Mucosa of descending colon (tissue), 3 donors: ENCODE data around the gene CENPX. TPM values are rescaled to one million over a fixed set of nuclear protein-coding genes. Genes with fewer than 3 reads are reported as not detected.

Experiments
- ATAC-seq: fragments of 200-7000 bp; cut with Tn5 transposase; one replicate; pipeline ENCODE4 v1.9.1; 2020; ENCODE audit warnings: mild to moderate bottlenecking, moderate library complexity
- DNase-seq, 3 donors: peaks; one replicate each; pipeline ENCODE4 v3.0.0-alpha.2; 2020
- H3K36me3 ChIP-seq: fragments of 200-600 bp; one replicate; pipeline ENCODE4 v1.8.0; 2021; ENCODE audit warnings: low read depth, mild to moderate bottlenecking
- H3K4me1 ChIP-seq: fragments of 200-600 bp; one replicate; pipeline ENCODE4 v1.8.0; 2021; ENCODE audit warnings: low read depth, mild to moderate bottlenecking
- H3K4me3 ChIP-seq: fragments of 200-600 bp; one replicate; pipeline ENCODE4 v1.8.0; 2021; ENCODE audit warnings: mild to moderate bottlenecking
- H3K9me3 ChIP-seq: fragments of 200-600 bp; one replicate; pipeline ENCODE4 v1.8.0; 2021; ENCODE audit warnings: mild to moderate bottlenecking
- CTCF ChIP-seq: fragments of 200-600 bp; IDR thresholded peaks from one replicate; pipeline ENCODE4 v1.8.0; 2022; ENCODE audit warnings: antibody characterized with exemption, mild to moderate bottlenecking
- intact Hi-C, 2 donors: fragments of 100-400 bp; cut with DNase I in 1 of 2; cut with micrococcal nuclease in 1 of 2; formaldehyde crosslinking; loops; one replicate each; pipeline versions ENCODE4 v1.11.0 to v1.11.1; 2022; cut with DNase I, micrococcal nuclease
- long read RNA-seq, 2 donors: library from polyadenylated mRNA; unstranded; transcript quantifications; one replicate each; pipeline ENCODE4 v2.0.0, GENCODE V29; 2019 to 2021
- total RNA-seq, 3 donors: library from RNA; stranded (reverse); fragmentation: NEBNext Ultra II Directional in 2 of 3; extraction: Animal tissue kit (Norgen Biotek cat#: 25700) in 2 of 3; gene quantifications; one replicate each; pipeline versions ENCODE4 v1.2.1 to v1.2.4, GENCODE V29; 2021 to 2023
- donor health status: DM: no; HTN: no; CAD: no; lungs with moderate emphysema.
- donor health status: DM: no; HTN: no; CAD: no.
- donor health status: DM: no; HTN: yes; CAD: no.

The CENPX gene
- total RNA-seq = 100 to 1,000 TPM in 1 of 3 donors, 10 to 100 TPM in 2; 76.3 to 114 (median 81.3) TPM
- long read RNA-seq, donor 1, transcript CENPX-201 (4 exons, 751 nt) = major isoform, 41 of 89 reads
- long read RNA-seq, donor 1, transcript CENPX-202 (5 exons, 805 nt) = minor isoform, 28 of 89 reads
- long read RNA-seq, donor 1, partial matches to known transcripts = 4 of 89 reads
- long read RNA-seq, donor 1, other reads (novel, unspliced or antisense) = 7 of 89 reads
- long read RNA-seq, donor 2, transcript CENPX-208 (5 exons, 799 nt) = minor isoform, 5 of 176 reads
- long read RNA-seq, donor 2, transcript CENPX-202 (5 exons, 805 nt) = major isoform, 95 of 176 reads
- long read RNA-seq, donor 2, transcript CENPX-201 (4 exons, 751 nt) = minor isoform, 27 of 176 reads
- long read RNA-seq, donor 2, transcript CENPX-210 (5 exons, 730 nt) = minor isoform, 15 of 176 reads
- long read RNA-seq, donor 2, partial matches to known transcripts = 15 of 176 reads
- long read RNA-seq, donor 2, other reads (novel, unspliced or antisense) = 14 of 176 reads

- Histone ChIP-seq H3K4me1 (peaks cover 26% of the 10 kb centered on the region), H3K9me3 (no peaks in the 10 kb centered on the region), H3K36me3 (no peaks in the 10 kb centered on the region), H3K4me3 (peak within 1 kb of the TSS; percentile 92)
- no peak for DNase-seq
- TF ChIP-seq CTCF = no peak
- ATAC-seq = no peak
- intact Hi-C loops = no loop called here
These were observed at the start of gene CENPX for GRCh38 chr17:82022310-82022980. CENPX (minus strand) TSS chr17:82022878; CDS start chr17:82022861, 17 bp downstream.

DNA sequence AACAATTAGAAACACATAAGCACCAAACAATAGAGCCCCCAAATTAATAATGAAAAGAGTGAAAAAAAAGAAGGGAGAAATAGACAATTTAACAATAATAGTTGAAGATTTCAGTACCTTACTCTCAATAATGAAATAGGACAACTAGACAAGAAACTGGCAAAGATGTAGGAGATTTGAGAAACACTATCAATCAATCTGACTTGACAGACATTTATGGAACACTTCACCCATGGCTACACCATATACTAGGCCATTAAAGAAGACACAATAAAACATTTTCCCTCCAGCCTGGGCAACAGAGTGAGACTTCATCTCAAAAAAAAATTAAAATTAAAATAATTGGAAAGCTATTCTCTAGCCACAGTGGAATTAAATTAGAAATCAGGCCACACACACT, 47.9 kb upstream of the CENPX start:
- ATAC-seq (no peak), DNase-seq (no peak)
- H3K4me3 ChIP-seq = no peak overlapping the region
- no peaks in the 10 kb centered on the region for H3K36me3 ChIP-seq
- no peak for TF ChIP-seq CTCF
- H3K9me3 ChIP-seq = no peaks in the 10 kb centered on the region
- intact Hi-C loops = no loop called here
- peaks cover 10% of the 10 kb centered on the region for H3K4me1 ChIP-seq

DNA sequence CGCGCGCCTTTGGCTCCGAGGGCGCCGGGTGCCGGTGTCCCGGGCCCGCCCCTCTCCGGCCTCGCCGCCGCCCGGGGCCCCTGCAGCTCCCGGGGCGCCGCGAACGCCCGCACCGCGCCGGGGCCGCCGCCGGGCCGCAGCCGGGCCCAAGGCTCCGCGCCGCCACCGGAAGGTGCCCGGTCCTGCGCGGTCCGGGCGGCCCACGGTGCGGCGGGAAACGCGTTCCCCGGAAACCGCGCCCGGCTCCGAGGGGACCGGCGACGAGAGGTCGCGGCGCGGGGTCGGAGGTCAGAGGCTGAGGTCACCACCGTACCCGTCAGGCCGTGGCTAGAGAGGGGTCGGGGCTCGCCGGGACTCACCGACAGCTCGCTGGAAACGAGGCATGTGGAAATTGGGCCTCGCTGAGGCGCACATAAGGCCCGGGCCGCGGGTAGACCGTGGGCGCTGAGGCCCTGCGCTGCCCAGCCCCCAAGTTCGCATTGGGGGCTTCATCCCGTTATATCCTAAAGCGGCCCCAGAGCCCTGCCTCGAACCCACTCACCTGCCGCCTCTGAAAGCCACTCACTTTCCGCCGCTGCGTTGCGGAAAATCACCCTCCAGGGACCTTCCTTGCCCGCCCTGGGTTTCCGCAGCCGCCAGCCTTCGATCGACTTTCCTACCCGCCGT, 43.1 kb upstream of the CENPX start, which contains the start of gene DUS1L:
DUS1L (minus strand) TSS at position 167 of the 666 bp plus-strand sequence. CDS start 745 bp downstream, outside the sequence.
- H3K9me3 ChIP-seq = no peaks in the 10 kb centered on the region
- intact Hi-C loops = no loop called here
- no peak for TF ChIP-seq CTCF
- ATAC-seq (peak; percentile 85), DNase-seq (peak; percentile 51 to 78 (median 76))
- no peaks in the 10 kb centered on the region for H3K36me3 ChIP-seq
- peak within 1 kb of the TSS; percentile 59 for H3K4me3 ChIP-seq
- H3K4me1 ChIP-seq = peaks cover 16% of the 10 kb centered on the region

GRCh38 chr17:82065193-82065637, 42.5 kb upstream of the CENPX start:
- H3K4me1 ChIP-seq = peaks cover 16% of the 10 kb centered on the region
- DNase-seq = peak in 1 of 3 donors; percentile 55
- peak; percentile 27 for ATAC-seq
- peak overlapping the region; percentile 59 for H3K4me3 ChIP-seq
- intact Hi-C loops = no loop called here
- H3K36me3 ChIP-seq = no peaks in the 10 kb centered on the region
- no peaks in the 10 kb centered on the region for H3K9me3 ChIP-seq
- TF ChIP-seq CTCF = no peak

DNA sequence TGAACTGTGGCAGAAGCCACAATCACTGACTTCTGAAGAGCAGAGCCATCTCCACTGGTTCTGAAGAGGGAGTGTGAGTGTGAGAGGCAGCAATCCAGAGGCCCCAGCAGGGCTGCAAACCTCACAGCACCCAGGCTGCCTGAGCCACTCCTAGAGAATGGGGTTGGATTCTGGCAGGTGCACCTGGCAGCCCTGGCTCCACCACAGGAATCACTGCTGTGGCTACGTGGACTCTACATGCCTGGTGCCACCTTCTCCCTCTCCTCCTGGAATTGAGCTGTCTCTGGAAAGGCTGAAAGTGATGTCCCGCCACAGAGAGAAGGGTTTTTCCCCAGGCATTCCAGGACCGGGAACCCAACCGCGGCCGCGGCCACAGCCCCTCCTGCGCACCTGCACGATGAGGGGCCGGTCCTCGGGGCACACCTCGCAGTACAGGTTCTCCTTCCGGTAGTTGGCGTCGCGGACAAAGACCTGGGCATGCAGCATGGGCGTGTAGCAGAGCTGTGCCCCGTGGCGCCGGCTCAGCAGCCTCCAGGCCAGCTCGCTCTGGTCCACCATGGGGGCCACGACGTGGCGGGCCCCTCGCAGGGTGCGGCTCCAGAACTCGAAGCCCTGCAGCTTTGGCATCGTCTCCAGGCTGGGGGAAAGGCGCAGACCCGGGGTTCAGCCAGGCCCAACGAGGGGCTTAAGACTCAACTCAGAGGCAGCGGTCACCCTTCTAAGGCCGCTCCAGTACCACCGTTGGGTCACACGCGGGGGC, 41.9 kb upstream of the CENPX start:
- no peaks in the 10 kb centered on the region for H3K9me3 ChIP-seq
- peak in 2 of 3 donors; percentile 64 to 73 for DNase-seq
- intact Hi-C loops = no loop called here
- no peak for TF ChIP-seq CTCF
- H3K4me3 ChIP-seq = peak overlapping the region; percentile 59
- ATAC-seq = peak; percentile 85
- H3K36me3 ChIP-seq = no peaks in the 10 kb centered on the region
- H3K4me1 ChIP-seq = peaks cover 16% of the 10 kb centered on the region
